ENCODE data around the gene SPEM1.

DNA sequence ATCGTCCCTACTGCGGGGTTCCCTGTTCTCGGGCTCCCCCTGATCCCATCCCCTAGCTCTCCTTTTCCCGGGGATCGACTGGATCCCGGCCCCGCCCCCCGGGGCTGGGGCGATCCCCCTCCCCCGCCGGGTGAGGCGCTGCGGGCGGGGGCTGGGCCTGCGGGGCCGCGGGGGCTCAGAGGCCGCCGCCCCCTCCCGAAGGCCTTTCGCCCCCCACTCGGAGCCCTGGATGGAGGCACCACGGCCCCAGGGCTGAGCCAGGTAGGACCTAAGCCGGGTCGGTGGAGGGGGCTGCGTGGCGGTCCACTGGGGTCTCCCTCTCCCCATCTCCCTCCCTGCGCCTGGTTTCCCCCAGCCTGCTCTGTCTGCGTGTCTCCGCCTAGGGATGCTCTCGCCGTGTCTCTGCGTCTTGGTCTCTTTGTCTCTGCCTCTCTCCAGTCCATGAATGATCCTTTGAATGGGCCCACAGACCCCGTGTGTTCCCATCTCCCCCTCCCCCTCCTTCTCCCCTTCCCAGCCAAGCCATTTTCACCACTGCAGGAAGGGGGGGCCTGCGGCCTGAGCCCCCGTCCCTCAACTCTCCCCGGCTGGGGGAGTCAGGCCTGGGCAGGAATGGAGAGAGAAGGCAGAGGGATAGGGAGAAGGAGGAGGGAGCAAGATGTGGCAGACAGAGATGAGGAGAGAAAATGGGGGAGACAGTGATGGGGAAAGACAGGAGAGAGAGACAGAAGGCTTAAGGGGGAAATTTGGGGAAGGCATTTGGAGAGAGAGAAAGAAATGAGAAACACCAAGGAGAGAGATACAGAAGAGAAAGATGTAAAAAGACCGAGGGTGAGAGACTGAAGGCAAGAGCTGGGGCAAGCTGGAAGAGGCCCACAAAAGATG, 14.5 kb upstream of the SPEM1 start:
- TF ChIP-seq, protein P1, sequence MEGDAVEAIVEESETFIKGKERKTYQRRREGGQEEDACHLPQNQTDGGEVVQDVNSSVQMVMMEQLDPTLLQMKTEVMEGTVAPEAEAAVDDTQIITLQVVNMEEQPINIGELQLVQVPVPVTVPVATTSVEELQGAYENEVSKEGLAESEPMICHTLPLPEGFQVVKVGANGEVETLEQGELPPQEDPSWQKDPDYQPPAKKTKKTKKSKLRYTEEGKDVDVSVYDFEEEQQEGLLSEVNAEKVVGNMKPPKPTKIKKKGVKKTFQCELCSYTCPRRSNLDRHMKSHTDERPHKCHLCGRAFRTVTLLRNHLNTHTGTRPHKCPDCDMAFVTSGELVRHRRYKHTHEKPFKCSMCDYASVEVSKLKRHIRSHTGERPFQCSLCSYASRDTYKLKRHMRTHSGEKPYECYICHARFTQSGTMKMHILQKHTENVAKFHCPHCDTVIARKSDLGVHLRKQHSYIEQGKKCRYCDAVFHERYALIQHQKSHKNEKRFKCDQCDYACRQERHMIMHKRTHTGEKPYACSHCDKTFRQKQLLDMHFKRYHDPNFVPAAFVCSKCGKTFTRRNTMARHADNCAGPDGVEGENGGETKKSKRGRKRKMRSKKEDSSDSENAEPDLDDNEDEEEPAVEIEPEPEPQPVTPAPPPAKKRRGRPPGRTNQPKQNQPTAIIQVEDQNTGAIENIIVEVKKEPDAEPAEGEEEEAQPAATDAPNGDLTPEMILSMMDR (optimal IDR thresholded peaks at IDR 0.05 in 1 of 3, IDR thresholded peaks at IDR 0.05 in 1 of 3, conservative IDR thresholded peaks at IDR 0.05 in 1 of 3; ENCODE audit: extremely low read depth in 1 of 3, insufficient read depth in 2 of 3, low read length in 3 of 3): no peak
- TF ChIP-seq EZH2 (IDR thresholded peaks at IDR 0.05; ENCODE audit: low read length): no peak

Measured in keratinocyte (primary cell).